Heart left ventricle (tissue), 16 donors: ENCODE data around the gene HUNK. TPM values are rescaled to one million over a fixed set of nuclear protein-coding genes. Genes with fewer than 3 reads are reported as not detected.

Experiments used
- ATAC-seq, 4 donors: fragments of 200-7000 bp; cut with Tn5 transposase; one replicate each; pipeline ENCODE4 v1.9.1; 2020 to 2022; ENCODE audit warnings: moderate library complexity in 4 of 4, mild to moderate bottlenecking in 3 of 4, moderate number of reproducible peaks in 1 of 4
- DNase-seq, 5 donors: peaks; one replicate each; pipeline ENCODE4 v3.0.0-alpha.2; 2020
- H3K27ac ChIP-seq, 12 donors: fragments of 200-600 bp; sonication (generic) in 4 of 12; one replicate each; pipeline versions ENCODE4 v1.5.0 to v1.8.0; 2016 to 2022; ENCODE audit warnings: mild to moderate bottlenecking in 2 of 12
- H3K27me3 ChIP-seq, 9 donors: fragments of 200-600 bp; sonication (generic) in 2 of 9; one replicate each; pipeline versions ENCODE4 v1.5.1 to v1.8.0; 2016 to 2022; ENCODE audit warnings: mild to moderate bottlenecking in 3 of 9
- H3K36me3 ChIP-seq, 9 donors: fragments of 200-600 bp; sonication (generic) in 2 of 9; one replicate each; pipeline versions ENCODE4 v1.5.0 to v1.8.0; 2018 to 2022; ENCODE audit warnings: mild to moderate bottlenecking in 2 of 9
- H3K4me1 ChIP-seq, 12 donors: fragments of 200-600 bp; sonication (generic) in 4 of 12; one replicate each; pipeline versions ENCODE4 v1.5.0 to v1.8.0; 2016 to 2022; ENCODE audit warnings: mild to moderate bottlenecking in 3 of 12
- H3K4me3 ChIP-seq, 12 donors: fragments of 200-600 bp; sonication (generic) in 4 of 12; one replicate each; pipeline versions ENCODE4 v1.5.0 to v1.8.0; 2017 to 2022; ENCODE audit warnings: mild to moderate bottlenecking in 9 of 12, moderate library complexity in 4 of 12
- H3K9me3 ChIP-seq, 12 donors: fragments of 200-600 bp; sonication (generic) in 4 of 12; one replicate each; pipeline versions ENCODE4 v1.5.0 to v1.8.0; 2016 to 2022; ENCODE audit warnings: mild to moderate bottlenecking in 1 of 12
- POLR2A ChIP-seq, 2 donors: fragments of 450-650 bp; IDR thresholded peaks; one replicate each; pipeline ENCODE4 v1.6.1; 2017; ENCODE audit warnings: antibody characterized with exemption in 2 of 2, mild to moderate bottlenecking in 2 of 2, moderate library complexity in 2 of 2
- whole genome bisulfite sequencing, 4 donors: extraction: QIAGEN DNeasy Blood & Tissue Kit in 2 of 4; methylation state at CpG; one replicate each; pipeline versions ENCODE4 v1.1.5 to v1.1.7; 2013 to 2018; 5-methylcytosine and 5-hydroxymethylcytosine counted together
- intact Hi-C, 10 donors: fragments of 100-400 bp; cut with DNase I; formaldehyde crosslinking; loops; one replicate each; pipeline versions ENCODE4 v1.11.1 to v1.14.2; 2022
- polyA plus RNA-seq, 2 donors: library from polyadenylated mRNA; stranded (reverse); fragments of 200-250 nt; gene quantifications; one replicate each; pipeline ENCODE4 v1.2.3, GENCODE V29; 2013
- total RNA-seq, 9 donors: library from RNA; depleted of rRNA in 2 of 9; stranded (reverse); fragments of >200 nt in 2 of 9; fragmentation: NEBNext Ultra II Directional in 3 of 9; extraction: Animal tissue kit (Norgen Biotek cat#: 25700) in 3 of 9; gene quantifications; one replicate each; pipeline versions ENCODE4 v1.1.0 to v1.2.4, GENCODE V29; 2016 to 2023
- TF ChIP-seq, protein P1 (sequence below), 12 donors: fragments of 200-600 bp; sonication (generic) in 4 of 12; IDR thresholded peaks; one replicate each; pipeline versions ENCODE4 v1.5.0 to v1.8.0; 2018 to 2022; ENCODE audit warnings: antibody characterized with exemption in 12 of 12, mild to moderate bottlenecking in 5 of 12
- donor health status: ischemic (EF 13 %, LVEDD 7.1; RV severe dilation, severe dysfunction).
- donor health status: healthy with polysubstance abuse.
- donor health status: DM: no; HTN: yes; CAD: no.
- donor health status: DM: no; HTN: no; CAD: no.
- donor health status: ischemic (EF 25% LVEDD 6.9; RV normal size, moderate dysfunction).
- donor health status: ischemic (EF 25% LVEDD 5.7; RV mildly dilated, moderate dysfunction).
- donor health status: healthy.
- donor health status: DM: yes; HTN: yes; CAD: no.
- donor health status: ischemic (EF 35%, LVEDD 5.7; RV mildly dilated, moderate dysfunction).
- donor health status: nonischemic (EF 11% LVEDD 7.7; RV severe dilation, severe dysfunction).
- donor health status: DM: yes; HTN: yes; CAD: no.
- donor health status: PGD.
- donor health status: ischemic (EF 29% LVEDD 5.4; RV normal size, mild dysfunction).
- donor health status: nonischemic (EF 23%, LVEDD 6.1; RV moderate dilation, normal function).

The HUNK gene
- total and polyA plus RNA-seq, 11 donors, result 0.02 to 1.4 (median 0.22) TPM

DNA sequence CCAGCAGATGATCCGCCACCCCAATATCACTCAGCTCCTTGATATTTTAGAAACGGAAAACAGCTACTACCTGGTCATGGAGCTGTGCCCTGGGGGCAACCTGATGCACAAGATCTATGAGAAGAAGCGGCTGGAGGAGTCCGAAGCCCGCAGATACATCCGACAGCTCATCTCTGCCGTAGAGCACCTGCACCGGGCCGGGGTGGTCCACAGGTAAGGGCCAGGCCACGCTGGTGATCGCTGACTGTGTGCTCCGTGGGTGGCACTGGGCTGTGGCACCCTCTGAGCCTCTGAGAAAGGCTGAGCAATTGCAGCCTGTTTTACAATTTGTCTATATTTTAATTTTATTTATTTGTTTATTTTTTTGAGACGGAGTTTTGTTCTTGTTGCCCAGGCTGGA lies 51.7 kb downstream of the HUNK start:
- Histone ChIP-seq H3K4me1 (no peaks in the 10 kb centered on the region), H3K27me3 (no peaks in the 10 kb centered on the region), H3K4me3 (no peak overlapping the region), H3K9me3 (peaks cover 0 to 14% (median 2%) of the 10 kb centered on the region in 12 donors), H3K27ac (no peak overlapping the region), H3K36me3 (no peaks in the 10 kb centered on the region)
- DNase-seq (no peak), ATAC-seq (no peak)
- no peak for TF ChIP-seq POLR2A (IDR thresholded peaks at IDR 0.05)
- intact Hi-C loops, result loop anchor here in 1 of 10 donors (5.0 kb wide), 1 partner anchor 163 kb away; no protein-coding TSS in a partner anchor
- 93 to 96% (median 95%) methylated on average over 12 to 13 of the region's 13 CpGs for WGBS, 4 donors

DNA sequence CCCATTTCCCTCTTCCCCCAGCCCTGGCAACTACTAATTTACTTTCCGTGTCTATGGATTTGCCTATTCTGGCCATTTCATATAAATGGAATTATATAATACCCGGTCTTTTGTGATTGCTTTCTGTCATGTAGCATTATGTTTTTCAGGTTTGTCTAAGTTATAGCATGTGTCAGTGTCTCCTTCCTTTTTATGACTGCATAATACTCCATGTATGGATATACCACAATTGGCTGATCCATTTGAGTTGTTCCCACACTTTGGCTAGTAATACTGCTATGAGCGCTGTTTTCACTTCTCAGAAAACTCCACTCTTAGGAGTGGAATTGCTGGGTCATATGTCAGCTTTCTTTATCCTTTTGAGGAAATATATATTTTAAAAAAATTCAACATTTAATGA lies 53.7 kb downstream of the HUNK start:
- H3K27ac ChIP-seq, result no peak overlapping the region
- DNase-seq, result no peak
- no peak for ATAC-seq
- H3K4me1 ChIP-seq, result no peaks in the 10 kb centered on the region
- no peak for TF ChIP-seq POLR2A (IDR thresholded peaks at IDR 0.05)
- TF ChIP-seq, protein P1, sequence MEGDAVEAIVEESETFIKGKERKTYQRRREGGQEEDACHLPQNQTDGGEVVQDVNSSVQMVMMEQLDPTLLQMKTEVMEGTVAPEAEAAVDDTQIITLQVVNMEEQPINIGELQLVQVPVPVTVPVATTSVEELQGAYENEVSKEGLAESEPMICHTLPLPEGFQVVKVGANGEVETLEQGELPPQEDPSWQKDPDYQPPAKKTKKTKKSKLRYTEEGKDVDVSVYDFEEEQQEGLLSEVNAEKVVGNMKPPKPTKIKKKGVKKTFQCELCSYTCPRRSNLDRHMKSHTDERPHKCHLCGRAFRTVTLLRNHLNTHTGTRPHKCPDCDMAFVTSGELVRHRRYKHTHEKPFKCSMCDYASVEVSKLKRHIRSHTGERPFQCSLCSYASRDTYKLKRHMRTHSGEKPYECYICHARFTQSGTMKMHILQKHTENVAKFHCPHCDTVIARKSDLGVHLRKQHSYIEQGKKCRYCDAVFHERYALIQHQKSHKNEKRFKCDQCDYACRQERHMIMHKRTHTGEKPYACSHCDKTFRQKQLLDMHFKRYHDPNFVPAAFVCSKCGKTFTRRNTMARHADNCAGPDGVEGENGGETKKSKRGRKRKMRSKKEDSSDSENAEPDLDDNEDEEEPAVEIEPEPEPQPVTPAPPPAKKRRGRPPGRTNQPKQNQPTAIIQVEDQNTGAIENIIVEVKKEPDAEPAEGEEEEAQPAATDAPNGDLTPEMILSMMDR (IDR thresholded peaks at IDR 0.05), result no peak
- WGBS, 4 donors, result 97 to 98% (median 97%) methylated on average over 3 of the region's 3 CpGs
- H3K4me3 ChIP-seq, result no peak overlapping the region
- no peaks in the 10 kb centered on the region for H3K36me3 ChIP-seq
- H3K27me3 ChIP-seq, result peaks cover 0 to under 1% (median 0%) of the 10 kb centered on the region in 9 donors
- H3K9me3 ChIP-seq, result peaks cover 0 to 9% (median 0%) of the 10 kb centered on the region in 12 donors
- intact Hi-C loops, result no loop called here

DNA sequence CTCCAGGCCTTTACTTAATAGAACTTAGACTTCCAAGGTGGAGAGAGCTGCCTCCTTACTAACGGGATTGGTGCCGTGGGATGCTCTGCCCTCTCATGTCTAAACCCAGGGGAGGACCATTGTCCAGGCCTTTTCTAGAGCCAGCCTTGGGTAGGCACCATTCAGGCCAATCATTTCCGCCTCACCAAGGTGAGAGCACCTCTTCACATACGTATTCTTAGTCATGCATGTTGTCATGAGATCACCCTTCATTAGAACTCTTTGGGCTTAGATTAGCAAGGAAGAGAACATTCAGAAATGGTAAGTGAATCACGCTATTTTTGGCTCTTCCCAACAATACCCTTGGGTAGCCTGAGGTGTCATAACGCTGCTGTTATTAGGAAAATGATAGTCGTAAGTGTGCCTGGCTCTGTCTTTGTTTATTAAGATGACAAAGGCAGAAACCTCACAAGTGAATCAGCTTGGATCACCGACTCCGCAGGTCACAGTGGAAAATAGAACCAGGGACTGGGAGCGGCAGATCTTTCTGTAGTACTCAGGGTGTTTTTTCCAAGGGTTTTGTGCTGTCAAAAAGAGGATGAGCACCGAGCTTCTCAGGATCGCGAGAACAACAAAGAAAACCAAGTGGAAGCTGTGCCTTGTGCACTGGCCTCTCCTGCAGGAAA lies 55.0 kb downstream of the HUNK start:
- H3K4me3 ChIP-seq, result no peak overlapping the region
- DNase-seq (no peak), ATAC-seq (no peak)
- WGBS, 4 donors, result 66 to 70% (median 68%) methylated on average over 13 of the region's 13 CpGs
- TF ChIP-seq, protein P1 (IDR thresholded peaks at IDR 0.05), result no peak
- no peak for TF ChIP-seq POLR2A (IDR thresholded peaks at IDR 0.05)
- H3K36me3 ChIP-seq, result no peaks in the 10 kb centered on the region
- H3K27me3 ChIP-seq, result peaks cover 0 to 4% (median 0%) of the 10 kb centered on the region in 9 donors
- H3K4me1 ChIP-seq, result no peaks in the 10 kb centered on the region
- H3K9me3 ChIP-seq, result peaks cover 0 to 9% (median 0%) of the 10 kb centered on the region in 12 donors
- intact Hi-C loops, result no loop called here
- H3K27ac ChIP-seq, result no peak overlapping the region

DNA sequence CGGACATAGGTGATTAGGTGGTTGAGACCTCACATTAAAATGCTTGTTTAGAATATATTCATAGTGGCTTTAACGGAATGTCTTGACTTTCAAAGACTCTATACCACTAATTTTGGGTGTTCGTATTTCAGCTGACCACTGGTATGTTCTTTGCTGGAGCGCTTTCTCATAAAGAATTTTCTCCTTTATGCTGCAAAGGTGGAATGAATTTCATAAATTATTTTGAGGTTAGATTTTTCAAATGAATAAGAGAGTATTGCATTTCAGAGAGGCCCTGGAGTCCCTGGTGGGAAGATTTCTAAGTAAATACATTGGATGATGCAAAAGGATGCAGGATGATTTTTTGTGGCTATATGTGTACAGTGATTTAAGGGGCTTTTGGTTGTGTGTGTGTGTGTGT lies 55.8 kb downstream of the HUNK start:
- Histone ChIP-seq H3K27me3 (peaks cover 0 to 4% (median 0%) of the 10 kb centered on the region in 9 donors), H3K9me3 (peaks cover 0 to 9% (median 0%) of the 10 kb centered on the region in 12 donors), H3K36me3 (no peaks in the 10 kb centered on the region), H3K4me3 (no peak overlapping the region), H3K27ac (no peak overlapping the region), H3K4me1 (no peaks in the 10 kb centered on the region)
- intact Hi-C loops, result no loop called here
- 83 to 92% (median 91%) methylated on average over 4 of the region's 4 CpGs for WGBS, 4 donors
- DNase-seq (no peak), ATAC-seq (no peak)
- TF ChIP-seq POLR2A (IDR thresholded peaks at IDR 0.05), result no peak
- TF ChIP-seq, protein P1 (IDR thresholded peaks at IDR 0.05), result no peak
